ENCODE data around the gene KATNBL1.

DNA sequence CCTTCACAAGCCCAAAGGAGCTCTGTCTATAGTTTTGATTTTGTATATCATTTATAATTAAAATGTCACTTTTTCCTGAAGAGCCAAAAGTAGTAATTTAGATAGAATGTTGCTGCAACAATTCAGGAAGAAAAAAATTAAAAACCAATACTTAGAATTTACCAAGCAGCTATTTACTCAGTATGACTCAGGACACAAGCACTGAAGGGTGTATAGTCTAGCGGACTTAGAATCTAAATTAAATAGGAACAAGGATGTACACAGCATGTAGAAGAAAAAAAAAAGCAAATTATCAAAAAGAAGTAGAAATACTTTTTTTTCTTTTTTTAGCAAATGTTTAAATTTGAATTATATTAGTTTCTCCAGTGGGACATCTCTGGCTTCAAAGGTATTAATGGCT lies 76.4 kb downstream of the KATNBL1 start:
- TF ChIP-seq, protein P1, sequence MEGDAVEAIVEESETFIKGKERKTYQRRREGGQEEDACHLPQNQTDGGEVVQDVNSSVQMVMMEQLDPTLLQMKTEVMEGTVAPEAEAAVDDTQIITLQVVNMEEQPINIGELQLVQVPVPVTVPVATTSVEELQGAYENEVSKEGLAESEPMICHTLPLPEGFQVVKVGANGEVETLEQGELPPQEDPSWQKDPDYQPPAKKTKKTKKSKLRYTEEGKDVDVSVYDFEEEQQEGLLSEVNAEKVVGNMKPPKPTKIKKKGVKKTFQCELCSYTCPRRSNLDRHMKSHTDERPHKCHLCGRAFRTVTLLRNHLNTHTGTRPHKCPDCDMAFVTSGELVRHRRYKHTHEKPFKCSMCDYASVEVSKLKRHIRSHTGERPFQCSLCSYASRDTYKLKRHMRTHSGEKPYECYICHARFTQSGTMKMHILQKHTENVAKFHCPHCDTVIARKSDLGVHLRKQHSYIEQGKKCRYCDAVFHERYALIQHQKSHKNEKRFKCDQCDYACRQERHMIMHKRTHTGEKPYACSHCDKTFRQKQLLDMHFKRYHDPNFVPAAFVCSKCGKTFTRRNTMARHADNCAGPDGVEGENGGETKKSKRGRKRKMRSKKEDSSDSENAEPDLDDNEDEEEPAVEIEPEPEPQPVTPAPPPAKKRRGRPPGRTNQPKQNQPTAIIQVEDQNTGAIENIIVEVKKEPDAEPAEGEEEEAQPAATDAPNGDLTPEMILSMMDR (IDR thresholded peaks at IDR 0.05; ENCODE audit: insufficient read depth, low read depth, low read length), result no peak
- no peak for TF ChIP-seq EZH2 (IDR thresholded peaks at IDR 0.05; ENCODE audit: insufficient read depth, low read length)

Measured in astrocyte (in vitro differentiated cells and primary cell).